Measurements from ENCODE around the gene HSBP1L1.

DNA sequence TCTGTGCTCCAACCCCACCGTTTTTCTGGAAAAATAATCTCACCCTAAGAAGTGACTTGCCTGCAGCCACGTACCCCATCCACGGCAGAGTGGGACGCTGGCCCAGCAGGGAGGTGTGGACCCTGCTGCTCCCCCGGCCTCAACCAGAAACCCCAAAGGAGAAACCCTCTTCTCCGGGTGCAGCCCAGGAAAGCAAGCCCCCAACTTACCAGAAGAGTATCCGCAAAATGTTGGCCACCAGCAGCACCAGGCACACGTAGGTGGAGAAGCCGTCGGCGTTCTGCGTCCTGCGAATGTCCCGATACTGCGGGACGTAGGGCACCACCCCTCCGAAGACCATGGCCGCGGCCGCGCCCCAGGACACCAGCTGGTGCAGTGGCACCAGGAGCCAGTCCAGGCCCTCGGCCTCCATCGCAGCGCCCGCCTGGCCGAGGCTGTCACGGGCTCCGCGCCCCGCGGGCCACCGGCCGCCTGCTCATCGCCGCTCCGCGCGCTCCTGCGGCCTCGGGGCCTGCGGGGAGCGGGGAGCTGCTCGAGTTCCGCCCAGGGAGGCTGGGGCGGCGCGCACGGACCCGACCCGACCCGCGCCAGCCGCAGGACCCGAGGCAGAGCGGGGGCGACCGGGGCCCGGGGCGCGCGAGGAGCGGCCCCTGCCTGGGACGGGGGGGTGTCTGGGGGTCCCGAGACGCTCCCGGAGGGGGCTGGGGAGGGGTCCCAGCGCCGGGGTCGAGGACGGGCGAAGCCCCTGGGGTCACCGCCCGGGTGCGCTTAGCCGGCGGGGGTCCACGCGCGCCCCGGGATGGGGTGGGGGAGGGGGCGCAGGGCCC is 13.7 kb upstream of the HSBP1L1 start:
- no peak for TF ChIP-seq POLR2AphosphoS5 (IDR thresholded peaks at IDR 0.05; ENCODE audit: borderline replicate concordance, low read depth, low read length)
- TF ChIP-seq EZH2 (IDR thresholded peaks at IDR 0.05): no peak

Data from SK-N-MC (cell line).